ENCODE measurements around the gene LMF1.

The LMF1 gene

DNA sequence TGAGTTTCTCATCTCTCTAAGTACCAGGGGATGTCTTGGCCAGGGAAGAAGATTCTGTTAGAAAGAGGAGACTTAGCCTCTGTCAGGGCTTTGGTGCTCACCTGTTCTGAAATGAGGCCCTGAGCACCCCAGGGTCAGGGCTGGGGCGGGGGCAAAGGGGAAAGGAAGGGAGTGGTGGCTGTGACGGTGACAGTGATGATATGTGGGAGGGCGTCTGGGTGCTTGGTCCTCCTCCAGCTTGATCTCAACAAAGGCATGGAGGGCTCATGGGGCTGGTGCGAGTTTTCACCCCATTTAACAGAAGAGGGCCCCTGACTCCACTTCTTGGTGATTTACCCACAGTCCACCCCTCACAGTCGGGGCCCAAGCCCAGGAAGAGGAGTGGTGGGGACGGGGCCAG, 25.9 kb upstream of the LMF1 start:
- DNase-seq (ENCODE audit: low read depth): no peak
- TF ChIP-seq, protein P1, sequence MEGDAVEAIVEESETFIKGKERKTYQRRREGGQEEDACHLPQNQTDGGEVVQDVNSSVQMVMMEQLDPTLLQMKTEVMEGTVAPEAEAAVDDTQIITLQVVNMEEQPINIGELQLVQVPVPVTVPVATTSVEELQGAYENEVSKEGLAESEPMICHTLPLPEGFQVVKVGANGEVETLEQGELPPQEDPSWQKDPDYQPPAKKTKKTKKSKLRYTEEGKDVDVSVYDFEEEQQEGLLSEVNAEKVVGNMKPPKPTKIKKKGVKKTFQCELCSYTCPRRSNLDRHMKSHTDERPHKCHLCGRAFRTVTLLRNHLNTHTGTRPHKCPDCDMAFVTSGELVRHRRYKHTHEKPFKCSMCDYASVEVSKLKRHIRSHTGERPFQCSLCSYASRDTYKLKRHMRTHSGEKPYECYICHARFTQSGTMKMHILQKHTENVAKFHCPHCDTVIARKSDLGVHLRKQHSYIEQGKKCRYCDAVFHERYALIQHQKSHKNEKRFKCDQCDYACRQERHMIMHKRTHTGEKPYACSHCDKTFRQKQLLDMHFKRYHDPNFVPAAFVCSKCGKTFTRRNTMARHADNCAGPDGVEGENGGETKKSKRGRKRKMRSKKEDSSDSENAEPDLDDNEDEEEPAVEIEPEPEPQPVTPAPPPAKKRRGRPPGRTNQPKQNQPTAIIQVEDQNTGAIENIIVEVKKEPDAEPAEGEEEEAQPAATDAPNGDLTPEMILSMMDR (conservative IDR thresholded peaks at IDR 0.05; ENCODE audit: low read length): no peak
- H3K4me3 ChIP-seq (ENCODE audit: low read length): no peak overlapping the region

DNA sequence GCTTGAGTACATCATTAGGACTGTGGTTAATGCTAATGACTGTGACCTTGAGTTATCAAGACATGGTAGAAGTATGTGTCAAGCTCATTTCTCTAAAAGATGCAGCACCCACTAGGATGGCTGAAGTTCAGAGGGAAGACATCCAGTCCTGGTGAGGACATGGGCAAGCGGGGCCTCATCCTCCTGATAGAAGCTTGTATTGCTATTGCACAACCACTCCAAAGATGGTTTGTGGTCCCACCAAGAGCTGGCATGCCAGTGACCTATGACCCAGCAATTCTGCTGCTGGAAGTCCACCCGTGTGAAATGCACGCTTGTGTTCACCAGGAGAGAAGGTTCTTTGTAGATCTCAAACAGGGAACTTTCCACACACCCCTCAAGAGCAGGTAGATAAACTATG, 25.0 kb upstream of the LMF1 start:
- TF ChIP-seq, protein P1 (conservative IDR thresholded peaks at IDR 0.05; ENCODE audit: low read length): no peak
- no peak overlapping the region for H3K4me3 ChIP-seq (ENCODE audit: low read length)
- DNase-seq (ENCODE audit: low read depth): no peak

DNA sequence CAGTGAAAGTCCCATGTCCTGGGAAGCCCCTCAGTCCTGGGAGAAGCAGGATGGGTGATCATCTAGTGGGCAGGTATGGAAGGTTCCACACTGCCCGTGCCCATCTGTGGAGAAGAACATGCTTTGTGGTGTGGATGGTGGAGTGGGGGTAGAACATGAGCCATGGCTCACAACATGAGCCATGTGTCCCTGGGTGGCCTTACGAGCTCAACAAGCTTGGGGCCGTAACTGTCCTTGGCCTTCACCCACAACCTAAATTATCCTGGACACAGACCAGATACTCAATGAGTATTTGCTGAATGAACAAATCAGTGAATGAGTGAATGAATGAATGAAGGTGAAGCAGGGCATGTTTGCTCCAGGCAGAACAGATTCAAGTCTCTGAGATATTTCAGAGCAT, 24.3 kb upstream of the LMF1 start:
- DNase-seq (ENCODE audit: low read depth): peak; percentile 37
- no peak overlapping the region for H3K4me3 ChIP-seq (ENCODE audit: low read length)

DNA sequence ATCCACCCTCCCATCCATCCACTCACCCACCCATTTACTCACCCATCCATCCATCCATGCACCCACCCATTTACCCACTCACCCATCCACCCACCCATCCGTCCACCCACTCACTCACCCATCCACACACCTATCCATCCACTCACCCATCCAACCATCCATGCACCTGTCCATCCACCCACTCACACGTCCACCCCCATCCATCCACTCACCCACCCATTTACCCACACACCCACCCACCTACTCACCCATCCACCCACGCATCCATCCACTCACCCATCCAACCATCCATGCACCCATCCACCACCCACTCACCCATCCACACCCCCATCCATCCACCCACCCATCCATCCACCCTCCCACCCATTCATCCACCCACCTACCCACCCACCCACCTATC, 22.9 kb upstream of the LMF1 start:
- TF ChIP-seq, protein P1 (conservative IDR thresholded peaks at IDR 0.05; ENCODE audit: low read length): no peak
- no peak for DNase-seq (ENCODE audit: low read depth)
- H3K4me3 ChIP-seq (ENCODE audit: low read length): no peak overlapping the region

More for the DNA sequence above, 24.3 kb upstream of the LMF1 start:
- TF ChIP-seq, protein P1 (conservative IDR thresholded peaks at IDR 0.05; ENCODE audit: low read length): no peak

DNA sequence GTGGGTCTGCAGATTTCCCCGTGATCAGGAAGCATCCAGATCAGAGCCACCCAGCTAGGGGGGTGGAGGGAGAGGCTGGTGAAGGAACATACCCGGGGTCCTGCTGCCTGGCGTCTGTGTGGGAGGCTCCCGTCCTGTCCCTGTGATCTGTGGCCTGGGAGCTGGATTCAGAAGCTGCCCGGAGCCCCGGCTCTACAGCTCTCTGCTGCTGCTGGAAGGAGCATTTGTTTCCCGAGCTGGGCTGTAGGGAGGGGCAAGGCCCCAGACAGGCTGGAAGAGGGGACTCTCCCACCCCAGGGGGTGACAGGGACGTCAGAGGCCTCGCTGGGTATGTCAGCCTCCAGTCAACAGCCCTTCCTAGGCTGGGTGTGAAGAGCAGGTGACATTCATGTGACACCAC, 21.0 kb upstream of the LMF1 start:
- no peak for DNase-seq (ENCODE audit: low read depth)
- H3K4me3 ChIP-seq (ENCODE audit: low read length): no peak overlapping the region
- TF ChIP-seq, protein P1 (conservative IDR thresholded peaks at IDR 0.05; ENCODE audit: low read length): no peak

DNA sequence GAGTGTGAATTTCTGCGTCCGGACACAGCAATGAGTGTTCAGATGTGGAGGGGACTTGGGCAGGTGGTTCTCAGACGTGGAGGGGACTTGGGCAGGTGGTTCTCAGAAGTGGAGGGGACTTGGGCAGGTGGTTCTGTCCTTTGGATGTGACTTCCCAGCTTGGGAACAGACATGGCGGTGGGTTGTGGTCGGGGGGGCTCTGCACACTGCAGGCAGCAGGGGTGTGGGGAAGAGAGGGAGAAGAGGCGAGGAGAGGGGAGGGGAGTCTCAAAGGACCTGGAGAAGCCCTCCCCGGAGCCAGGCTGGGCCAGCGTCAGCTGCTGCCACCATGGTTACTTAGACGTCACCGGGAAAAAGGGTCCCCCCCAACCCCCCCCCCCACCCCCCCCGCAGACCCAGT, 20.6 kb upstream of the LMF1 start:
- TF ChIP-seq, protein P1 (conservative IDR thresholded peaks at IDR 0.05; ENCODE audit: low read length): no peak
- DNase-seq (ENCODE audit: low read depth): no peak
- H3K4me3 ChIP-seq (ENCODE audit: low read length): no peak overlapping the region

DNA sequence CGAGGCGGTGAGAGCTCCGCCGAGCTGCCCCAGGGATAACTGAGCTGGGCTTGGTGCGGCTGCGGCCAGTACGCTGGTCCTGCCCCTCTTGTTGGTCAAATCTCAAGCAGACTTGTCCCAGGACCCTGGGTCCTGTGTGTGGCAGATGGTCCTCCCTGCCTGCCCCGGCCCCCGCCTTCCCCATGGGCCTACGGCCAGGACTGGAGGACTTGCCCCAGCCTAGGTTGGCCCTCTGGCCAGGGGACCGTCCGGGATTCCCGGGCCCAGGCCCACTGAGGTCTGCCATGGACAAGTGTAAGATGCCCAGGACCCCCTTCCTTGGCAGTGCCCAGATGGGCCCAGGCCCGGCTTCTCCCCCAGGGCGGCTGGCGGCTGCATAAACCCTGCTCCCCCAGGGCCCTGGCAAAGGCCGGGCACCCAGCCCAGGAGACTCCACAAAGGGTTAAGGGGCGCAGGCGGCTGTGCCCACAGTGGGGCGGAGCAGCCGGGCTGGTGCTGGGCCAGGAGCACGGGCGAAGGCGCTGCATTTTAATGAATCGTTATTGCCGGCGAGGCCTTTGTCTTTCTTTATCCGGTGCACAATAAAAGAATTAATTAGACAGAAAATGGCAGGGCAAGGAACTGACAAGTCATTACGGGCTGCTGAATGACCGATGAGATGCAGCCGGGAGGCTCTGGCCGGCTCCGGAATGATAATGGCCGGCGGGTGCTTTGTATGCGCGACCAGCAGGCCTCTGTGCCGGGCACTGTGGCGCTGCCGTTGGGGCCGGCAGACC, 19.9 kb upstream of the LMF1 start:
- H3K4me3 ChIP-seq (ENCODE audit: low read length): no peak overlapping the region
- TF ChIP-seq, protein P1 (conservative IDR thresholded peaks at IDR 0.05; ENCODE audit: low read length): no peak
- no peak for DNase-seq (ENCODE audit: low read depth)

Measured in AG10803 (cell line).